OCI-LY1 (cell line): ENCODE results near the gene TACR2.
"Not testable (repeated sequence)": the region's sequence is repeated elsewhere in the genome, so short reads cannot be mapped to it uniquely, and the experiment has no call there.

Experiments used
- H2AFZ ChIP-seq: fragments of 200-600 bp; sonication (generic), shearing (Covaris generic); 2 replicates; pipeline ENCODE4 v1.6.0; 2014; ENCODE audit warnings: antibody characterized with exemption, mild to moderate bottlenecking, low read length
- H3F3A ChIP-seq: fragments of 200-600 bp; sonication (generic), shearing (Covaris generic); 2 replicates; pipeline ENCODE4 v1.6.0; 2014; ENCODE audit warnings: mild to moderate bottlenecking, antibody characterized with exemption, low read length, moderate library complexity; ENCODE audit not compliant: insufficient read depth
- H3K27ac ChIP-seq: fragments of 200-600 bp; sonication (generic); 2 replicates; pipeline ENCODE4 v1.5.1; 2014; ENCODE audit warnings: low read length, mixed run types, mild to moderate bottlenecking, low read depth; ENCODE audit not compliant: poor library complexity, severe bottlenecking
- H3K27me3 ChIP-seq: fragments of 200-600 bp; sonication (generic); 2 replicates; pipeline ENCODE4 v1.6.0; 2014; ENCODE audit warnings: antibody characterized with exemption, mild to moderate bottlenecking, low read length, moderate library complexity; ENCODE audit not compliant: insufficient read depth
- H3K36me3 ChIP-seq: fragments of 200-600 bp; sonication (generic); 2 replicates; pipeline ENCODE4 v1.6.1; 2014; ENCODE audit warnings: mild to moderate bottlenecking, antibody characterized with exemption, low read length, moderate library complexity, mixed read lengths; ENCODE audit not compliant: insufficient read depth
- H3K4me1 ChIP-seq: fragments of 200-600 bp; sonication (generic); 2 replicates; pipeline ENCODE4 v1.5.1; 2014; ENCODE audit warnings: mild to moderate bottlenecking, low read length, moderate library complexity; ENCODE audit not compliant: insufficient read depth, severe bottlenecking
- H3K4me2 ChIP-seq: fragments of 200-600 bp; sonication (generic), shearing (Covaris generic); 2 replicates; pipeline ENCODE4 v1.6.1; 2014; ENCODE audit warnings: low read length
- H3K4me3 ChIP-seq: fragments of 200-600 bp; sonication (generic); 2 replicates; pipeline ENCODE4 v1.5.1; 2014; ENCODE audit warnings: low read length, low read depth, mild to moderate bottlenecking, mixed read lengths; ENCODE audit not compliant: poor library complexity, severe bottlenecking
- H3K79me2 ChIP-seq: fragments of 200-600 bp; shearing (Covaris generic); 2 replicates; pipeline ENCODE4 v1.6.1; 2016; ENCODE audit warnings: mixed run types, low read length, mixed read lengths; ENCODE audit not compliant: insufficient read depth
- H3K9ac ChIP-seq: fragments of 200-600 bp; sonication (generic), shearing (Covaris generic); 2 replicates; pipeline ENCODE4 v1.6.1; 2014; ENCODE audit warnings: mild to moderate bottlenecking, low read length, mixed read lengths
- H3K9me2 ChIP-seq: fragments of 200-600 bp; sonication (generic), shearing (Covaris generic); 2 replicates; pipeline ENCODE4 v1.6.1; 2014; ENCODE audit warnings: low read depth, mild to moderate bottlenecking, low read length, mixed read lengths
- H3K9me3 ChIP-seq: fragments of 200-600 bp; shearing (Covaris generic); 2 replicates; pipeline ENCODE4 v1.6.1; 2014; ENCODE audit warnings: low read length, mixed read lengths
- H4K20me1 ChIP-seq: fragments of 200-600 bp; sonication (generic), shearing (Covaris generic); 2 replicates; pipeline ENCODE4 v1.6.0; 2016; ENCODE audit warnings: mild to moderate bottlenecking, low read length; ENCODE audit not compliant: insufficient read depth
- CTCF ChIP-seq: fragments of 200-600 bp; sonication (generic), shearing (Covaris generic); IDR thresholded peaks from 2 replicates; pipeline ENCODE4 v1.5.1; 2017; ENCODE audit warnings: mild to moderate bottlenecking, antibody characterized with exemption, low read length, moderate library complexity, mixed read lengths
- EZH2 ChIP-seq: fragments of 200-600 bp; sonication (generic), shearing (Covaris generic); IDR thresholded peaks from 2 replicates; pipeline ENCODE4 v1.8.0; 2017; ENCODE audit warnings: borderline replicate concordance, mixed run types, mild to moderate bottlenecking, antibody characterized with exemption, low read length, moderate library complexity, mixed read lengths

TACR2 gene

DNA sequence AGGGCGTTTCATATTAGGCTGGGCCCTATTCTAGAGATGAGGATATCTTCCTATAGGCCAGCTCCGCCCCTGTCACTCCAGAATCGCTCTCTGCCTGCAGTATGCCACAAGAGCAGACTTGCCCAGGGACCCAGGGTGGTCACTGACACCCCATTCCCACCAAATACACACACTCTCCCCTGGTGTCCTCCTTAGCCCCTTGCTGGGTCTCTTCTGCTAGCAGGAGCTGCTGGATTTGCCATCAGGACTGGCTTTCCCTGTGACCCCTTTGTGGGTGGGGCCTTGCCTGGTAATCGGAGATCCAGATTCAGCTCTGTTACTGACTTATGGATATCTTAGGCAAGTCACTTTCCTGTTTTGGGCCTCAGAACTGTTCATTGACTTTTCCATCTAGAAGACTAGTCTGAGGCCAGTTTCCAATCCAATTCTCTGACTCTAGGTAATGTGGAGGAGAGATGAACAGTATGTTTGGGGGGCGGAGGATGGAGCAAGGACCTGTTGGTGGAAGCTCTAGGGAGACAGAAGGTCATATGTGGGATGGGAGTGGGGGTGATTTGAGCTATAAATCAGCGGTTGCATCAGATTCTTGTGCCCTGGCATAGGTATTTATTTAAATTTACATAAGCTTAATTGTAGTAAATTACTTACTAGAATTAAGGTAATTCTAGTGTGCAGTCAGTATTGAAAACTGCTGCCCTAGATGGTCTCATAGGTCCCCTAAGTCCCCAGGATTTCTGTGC, 36.1 kb upstream of the TACR2 start:
- no peak overlapping the region for H3K9ac ChIP-seq
- H3K4me1 ChIP-seq: no peaks in the 10 kb centered on the region
- H3K79me2 ChIP-seq: no peaks in the 10 kb centered on the region
- no peak overlapping the region for H3K4me2 ChIP-seq
- no peaks in the 10 kb centered on the region for H3F3A ChIP-seq
- H4K20me1 ChIP-seq: no peaks in the 10 kb centered on the region
- H3K27ac ChIP-seq: no peak overlapping the region
- H3K9me3 ChIP-seq: no peaks in the 10 kb centered on the region
- H2AFZ ChIP-seq: no peak overlapping the region
- no peaks in the 10 kb centered on the region for H3K36me3 ChIP-seq
- no peak overlapping the region for H3K4me3 ChIP-seq
- TF ChIP-seq EZH2 (no peak), CTCF (no peak)
- H3K27me3 ChIP-seq: no peaks in the 10 kb centered on the region
- no peaks in the 10 kb centered on the region for H3K9me2 ChIP-seq

DNA sequence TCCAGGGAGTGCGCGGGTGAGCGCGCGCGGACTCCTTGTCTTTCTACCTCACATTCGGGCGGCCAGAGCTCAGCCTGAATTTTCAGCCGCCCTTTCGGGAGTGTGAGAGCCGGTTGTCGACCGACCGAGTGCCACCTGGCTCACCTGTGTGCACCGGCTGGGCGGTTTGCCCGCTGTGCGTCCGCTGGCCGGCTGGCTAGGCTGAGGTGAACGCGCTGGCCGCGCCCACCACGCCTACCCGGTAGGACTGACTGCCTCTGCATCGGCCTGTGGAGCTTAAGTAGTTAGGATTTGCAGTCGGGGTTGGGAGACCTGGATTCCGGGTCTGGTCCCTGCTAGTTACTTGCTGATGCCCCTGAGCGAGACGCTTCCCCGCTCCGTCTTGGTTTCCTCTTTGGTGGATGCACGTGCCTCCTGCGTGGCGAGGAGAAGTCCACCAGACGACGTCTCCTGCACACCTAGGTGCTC, 35.1 kb upstream of the TACR2 start:
- Histone ChIP-seq H3K9ac (no peak overlapping the region), H3K9me3 (no peaks in the 10 kb centered on the region), H2AFZ (no peak overlapping the region), H3K27me3 (no peaks in the 10 kb centered on the region), H3K4me3 (no peak overlapping the region), H3K36me3 (no peaks in the 10 kb centered on the region), H3F3A (no peaks in the 10 kb centered on the region), H3K9me2 (no peaks in the 10 kb centered on the region), H4K20me1 (no peaks in the 10 kb centered on the region), H3K27ac (no peak overlapping the region), H3K4me1 (no peaks in the 10 kb centered on the region), H3K79me2 (no peaks in the 10 kb centered on the region), H3K4me2 (no peak overlapping the region)
- TF ChIP-seq CTCF: no peak
- no peak for TF ChIP-seq EZH2

DNA sequence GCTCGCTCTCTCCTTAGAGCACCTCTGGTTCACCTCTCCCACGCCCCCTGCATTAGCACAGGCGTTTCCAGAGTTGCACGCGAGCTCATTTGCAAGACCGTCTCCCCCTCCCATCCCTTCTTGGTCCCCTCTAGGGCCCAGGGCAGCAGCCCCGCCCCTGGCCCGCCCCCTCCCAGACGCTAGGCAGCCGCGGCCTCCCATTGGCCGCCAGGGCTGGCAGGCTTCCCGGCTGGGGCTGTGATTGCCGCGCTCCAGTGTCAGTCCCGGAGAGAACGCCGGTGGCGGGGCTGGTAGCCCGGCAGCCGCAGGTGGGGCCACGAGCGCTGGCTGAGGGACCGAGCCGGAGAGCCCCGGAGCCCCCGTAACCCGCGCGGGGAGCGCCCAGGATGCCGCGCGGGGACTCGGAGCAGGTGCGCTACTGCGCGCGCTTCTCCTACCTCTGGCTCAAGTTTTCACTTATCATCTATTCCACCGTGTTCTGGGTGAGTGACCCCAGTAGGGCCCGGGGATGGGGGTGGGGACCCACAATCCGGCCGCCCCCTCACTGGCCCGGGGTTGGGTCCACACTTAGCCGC, 34.6 kb upstream of the TACR2 start, which contains the start of gene TSPAN15:
Gene TSPAN15, plus strand, starts transcription at position 257 of the 575 bp plus-strand sequence. Its CDS starts 130 bp downstream, at position 387.
- H3K9ac ChIP-seq: no peak within 1 kb of the TSS
- no peaks in the 10 kb centered on the region for H3F3A ChIP-seq
- H2AFZ ChIP-seq: no peak within 1 kb of the TSS

GRCh38 chr10:69450395-69450794, 33.7 kb upstream of the TACR2 start:
- H3K9ac ChIP-seq, H3F3A ChIP-seq, H4K20me1 ChIP-seq, H3K36me3 ChIP-seq, H3K79me2 ChIP-seq, H3K9me2 ChIP-seq, H3K27me3 ChIP-seq, H3K4me1 ChIP-seq, H3K27ac ChIP-seq, H3K4me3 ChIP-seq, H3K9me3 ChIP-seq, H3K4me2 ChIP-seq, H2AFZ ChIP-seq: not testable (repeated sequence)

More for the DNA sequence above, 34.6 kb upstream of the TACR2 start, which contains the start of gene TSPAN15:
- no peaks in the 10 kb centered on the region for H3K27me3 ChIP-seq
- H3K4me1 ChIP-seq: no peaks in the 10 kb centered on the region
- no peaks in the 10 kb centered on the region for H3K9me2 ChIP-seq
- H3K9me3 ChIP-seq: no peaks in the 10 kb centered on the region
- H3K4me2 ChIP-seq: no peak within 1 kb of the TSS
- H4K20me1 ChIP-seq: no peaks in the 10 kb centered on the region
- H3K27ac ChIP-seq: no peak within 1 kb of the TSS
- TF ChIP-seq CTCF: no peak
- TF ChIP-seq EZH2: no peak
- no peaks in the 10 kb centered on the region for H3K79me2 ChIP-seq
- H3K36me3 ChIP-seq: no peaks in the 10 kb centered on the region
- no peak within 1 kb of the TSS for H3K4me3 ChIP-seq
